Mesenteric fat pad (tissue), 1 donor: ENCODE measurements around the gene DCLK1. TPM values are rescaled to one million over a fixed set of nuclear protein-coding genes. Genes with fewer than 3 reads are reported as not detected.

Experiments used
- DNase-seq: peaks from one replicate; pipeline ENCODE4 v3.0.0-alpha.2; 2020; ENCODE audit warnings: low spot score
- long read RNA-seq: library from polyadenylated mRNA; unstranded; transcript quantifications from one replicate; pipeline ENCODE4 v2.0.0, GENCODE V29; 2020
- total RNA-seq: library from RNA; stranded (reverse); fragmentation: NEBNext Ultra II Directional; extraction: Animal tissue kit (Norgen Biotek cat#: 25700); gene quantifications from one replicate; pipeline ENCODE4 v1.2.1, GENCODE V29; 2021
- donor health status: DM: yes; HTN: yes; CAD: no.

Gene DCLK1
- total RNA-seq = 24.3 TPM
- long read RNA-seq, partial matches to known transcripts = 8 of 17 reads
- long read RNA-seq, other reads (novel, unspliced or antisense) = 9 of 17 reads

DNA sequence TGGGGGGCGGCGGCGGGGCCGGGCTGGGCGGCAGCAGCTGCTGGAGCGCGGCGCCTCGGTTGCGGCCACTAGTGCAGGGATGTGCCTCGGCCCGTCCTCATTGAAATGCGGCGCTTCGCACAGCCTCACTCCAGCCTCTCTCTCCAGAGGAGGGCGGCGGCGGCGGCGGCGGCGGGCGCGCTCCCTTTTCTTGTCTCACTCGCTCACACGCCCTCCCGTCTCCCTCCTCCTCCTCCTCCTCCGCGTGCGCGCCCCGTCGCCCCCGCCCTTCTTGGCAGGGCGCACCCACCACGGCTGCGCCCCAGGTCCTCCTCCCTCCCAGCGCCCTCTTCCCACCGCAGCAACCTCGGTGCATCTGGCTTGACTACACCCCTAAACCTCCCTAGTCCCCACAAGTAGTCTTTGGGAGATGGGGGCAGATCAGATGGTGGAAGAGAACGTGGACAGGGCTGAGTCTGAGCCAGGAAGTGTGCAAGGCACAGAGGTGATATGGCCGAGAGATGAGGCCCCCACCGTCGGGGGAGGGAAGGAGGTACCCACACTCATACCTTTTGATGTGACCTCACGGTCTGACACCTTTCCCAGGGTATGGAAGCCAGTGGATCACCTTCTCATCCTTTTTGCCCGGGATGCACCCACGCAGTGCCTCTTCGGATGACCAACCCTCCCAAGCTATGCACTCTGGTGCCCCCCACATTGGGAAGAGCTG, at the start of gene DCLK1:
TSS of gene DCLK1 (minus strand) at position 161 of the 709 bp plus-strand sequence.
- no peak for DNase-seq

DNA sequence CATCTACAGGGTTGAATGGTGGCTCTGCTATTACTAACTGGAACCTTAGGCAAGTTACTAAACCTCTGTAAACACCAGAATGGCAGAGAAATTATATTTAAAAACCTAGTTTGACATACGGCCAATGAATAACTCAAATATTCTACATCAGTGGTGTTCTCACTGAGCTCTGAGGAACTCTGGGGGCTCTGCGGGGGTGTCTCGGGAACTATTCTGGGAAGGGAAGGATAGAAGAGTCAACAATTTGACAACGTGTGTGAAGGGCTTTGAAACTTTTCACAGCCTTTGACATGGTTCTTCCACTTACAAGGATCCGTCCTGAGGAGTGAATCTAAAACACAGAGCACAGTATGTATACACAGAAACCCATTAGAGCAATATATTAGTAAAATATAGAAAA, 44.4 kb upstream of the DCLK1 start:
- no peak for DNase-seq

DNA sequence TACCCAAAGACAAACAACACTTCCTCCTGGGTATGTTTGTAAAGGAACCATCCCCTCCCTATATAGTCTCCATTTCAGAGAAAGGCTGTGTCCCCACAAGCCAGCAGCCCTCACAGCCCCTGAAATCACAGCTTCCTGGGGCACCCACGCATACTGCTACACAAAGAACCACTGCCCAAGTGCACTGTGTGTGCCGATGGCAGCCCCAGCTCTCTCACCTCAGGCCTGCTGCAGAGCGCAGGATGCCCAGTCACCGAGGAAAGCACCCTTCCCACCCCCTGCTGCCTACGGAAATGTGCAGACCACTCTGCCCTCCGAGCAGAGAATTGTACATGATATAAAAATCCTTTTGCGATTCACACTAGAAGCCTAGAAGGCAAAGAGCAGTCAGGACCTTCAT, 43.7 kb upstream of the DCLK1 start:
- DNase-seq = no peak

DNA sequence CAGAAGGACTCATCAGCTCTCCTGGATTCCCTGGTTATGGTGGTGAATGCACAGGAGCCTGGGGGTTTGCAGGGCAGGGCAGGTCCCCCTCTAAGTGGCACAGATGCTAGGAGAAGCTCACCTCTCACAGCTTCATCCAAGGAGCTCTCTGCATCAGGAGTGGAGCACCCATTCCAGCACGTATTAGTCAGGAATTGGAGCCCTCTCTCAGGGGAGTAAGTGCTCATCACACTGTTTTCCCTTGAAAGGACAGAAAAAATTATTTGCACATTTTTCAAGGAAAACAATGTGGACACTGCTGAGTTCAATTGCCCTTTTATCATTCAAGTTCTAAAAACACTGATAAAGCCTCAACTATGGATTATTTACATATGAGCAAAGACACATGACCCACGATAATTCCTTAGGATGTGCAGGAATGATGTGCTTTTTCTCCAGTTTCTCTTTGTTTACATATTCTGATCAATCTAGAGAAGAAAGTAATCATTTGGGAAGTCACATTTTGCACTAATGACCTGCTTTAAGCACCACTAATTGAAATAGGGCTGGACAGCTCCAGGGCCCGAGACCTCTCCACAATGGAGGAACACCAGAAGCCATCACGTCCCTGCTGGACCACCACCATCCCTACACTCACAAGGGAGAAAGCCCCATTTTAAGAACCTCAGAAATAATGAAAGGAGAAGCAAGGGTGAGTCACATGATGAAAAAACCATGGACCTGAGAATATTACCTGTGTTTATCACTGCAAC, 42.6 kb upstream of the DCLK1 start:
- no peak for DNase-seq

DNA sequence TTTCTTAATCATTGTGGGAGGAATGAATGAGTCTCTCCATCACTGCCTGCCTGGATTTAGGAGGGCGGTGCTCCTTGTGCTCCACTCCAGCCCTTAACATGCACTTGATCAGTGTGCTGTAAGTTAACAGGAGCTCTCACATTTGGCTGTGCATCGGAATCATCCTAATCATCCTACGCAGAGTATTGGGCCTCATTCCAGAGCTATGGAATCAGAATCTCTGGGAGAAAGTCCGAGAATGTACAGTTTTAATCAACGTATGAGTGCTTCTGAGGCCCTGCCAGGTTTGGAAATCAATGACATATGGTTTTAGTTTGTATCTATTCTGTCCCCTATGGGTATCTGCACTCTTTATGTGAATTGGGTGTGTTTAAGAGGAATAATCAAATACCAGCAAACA, 34.9 kb upstream of the DCLK1 start:
- DNase-seq = no peak

DNA sequence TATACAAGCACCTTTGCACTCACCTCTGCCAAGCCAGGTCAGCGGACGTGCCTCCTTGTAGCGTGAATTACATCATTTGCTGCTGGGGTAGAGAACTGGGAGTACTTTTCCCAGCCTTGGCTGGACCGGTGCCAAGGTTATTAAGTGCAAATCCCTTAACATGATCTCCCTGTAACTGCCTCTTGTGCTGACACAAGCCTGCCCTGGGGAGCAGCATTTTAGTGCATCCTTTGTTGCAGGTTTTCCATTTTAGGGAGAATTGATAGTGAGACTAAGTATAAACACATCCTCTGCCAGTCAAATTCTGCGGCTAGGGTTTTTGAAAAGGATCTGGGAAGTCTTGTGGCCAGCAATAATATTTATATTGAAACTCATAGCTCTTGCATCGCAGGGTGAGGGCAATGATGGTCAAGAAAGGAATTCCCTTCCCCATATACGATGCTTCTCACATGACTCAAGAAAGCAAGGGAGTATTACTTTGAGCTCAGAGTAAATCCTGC, 32.7 kb upstream of the DCLK1 start:
- DNase-seq = no peak

DNA sequence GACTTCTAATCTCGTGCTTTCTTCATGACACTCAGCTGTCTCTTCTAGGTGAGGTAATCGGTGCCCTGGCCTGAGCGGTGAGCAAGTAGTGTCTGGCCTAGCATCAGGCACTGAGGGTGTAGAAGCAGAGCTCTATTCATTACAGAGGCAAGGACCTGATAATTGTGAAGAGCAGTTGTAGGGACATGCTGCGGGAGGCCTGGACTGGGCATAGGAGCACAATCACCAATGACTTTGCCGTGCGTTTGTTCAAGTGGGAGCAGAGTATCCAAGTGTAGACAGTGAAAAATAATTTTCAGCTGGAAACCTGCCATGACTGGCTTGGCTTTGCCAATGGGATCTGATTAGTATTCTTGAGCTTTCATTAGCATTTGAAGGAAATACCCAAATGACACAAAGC, 32.1 kb upstream of the DCLK1 start:
- no peak for DNase-seq

DNA sequence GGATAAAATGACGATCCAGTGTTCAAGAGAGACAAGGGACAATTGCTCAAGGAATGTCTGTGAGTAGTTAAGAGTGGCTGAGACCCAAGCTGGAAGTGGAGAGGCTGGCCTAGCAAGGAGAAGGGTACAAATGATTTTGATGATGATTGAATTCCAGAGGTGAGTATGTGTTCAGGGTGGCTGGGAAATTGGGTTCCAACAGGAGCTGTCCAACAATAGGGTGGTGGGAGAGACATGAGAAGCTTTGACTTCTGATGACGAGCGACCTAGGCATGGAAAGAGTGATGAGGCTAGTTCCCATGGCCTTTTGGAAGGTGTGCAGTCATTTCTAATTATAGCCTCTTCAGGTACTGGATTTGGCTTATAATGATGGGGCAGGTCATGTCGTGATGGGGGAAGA, 29.1 kb upstream of the DCLK1 start:
- no peak for DNase-seq

DNA sequence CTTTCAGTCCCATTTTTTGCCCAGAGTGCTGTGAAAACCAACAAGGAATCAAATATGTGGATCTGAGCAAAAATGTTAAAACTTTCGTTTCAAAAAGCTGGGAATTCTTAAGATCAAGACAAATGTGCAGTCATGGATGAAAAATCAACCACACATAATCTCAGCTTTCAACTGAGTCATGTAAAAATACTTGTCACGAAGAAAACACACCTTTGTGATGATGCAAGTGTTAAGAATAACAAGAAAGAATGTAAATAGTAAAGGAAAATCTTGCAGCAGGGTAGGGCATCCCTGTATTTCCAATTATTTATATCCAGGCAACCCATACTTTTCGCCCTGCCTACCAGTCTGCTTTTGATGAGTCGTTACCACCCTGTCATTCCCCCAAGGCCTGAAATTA, 27.4 kb upstream of the DCLK1 start:
- no peak for DNase-seq

DNA sequence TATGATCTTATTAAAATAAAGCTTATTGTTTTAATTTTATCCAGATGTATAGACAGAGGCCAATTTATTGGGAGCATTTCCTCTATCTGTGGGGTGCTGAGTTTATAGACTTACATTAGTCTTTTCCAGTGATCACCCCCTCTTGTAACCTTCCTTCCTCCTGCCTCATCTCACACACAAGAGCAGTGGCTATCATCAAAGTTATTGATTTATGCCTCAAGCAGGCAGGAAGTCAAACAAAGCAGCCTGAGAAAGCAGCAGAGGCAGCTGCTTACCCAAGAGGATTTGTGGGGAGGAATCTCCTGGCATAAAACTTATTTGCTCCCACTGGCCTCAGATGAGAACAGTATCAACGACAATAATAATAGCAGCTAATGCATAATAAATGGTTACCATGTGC, 26.3 kb upstream of the DCLK1 start:
- no peak for DNase-seq

DNA sequence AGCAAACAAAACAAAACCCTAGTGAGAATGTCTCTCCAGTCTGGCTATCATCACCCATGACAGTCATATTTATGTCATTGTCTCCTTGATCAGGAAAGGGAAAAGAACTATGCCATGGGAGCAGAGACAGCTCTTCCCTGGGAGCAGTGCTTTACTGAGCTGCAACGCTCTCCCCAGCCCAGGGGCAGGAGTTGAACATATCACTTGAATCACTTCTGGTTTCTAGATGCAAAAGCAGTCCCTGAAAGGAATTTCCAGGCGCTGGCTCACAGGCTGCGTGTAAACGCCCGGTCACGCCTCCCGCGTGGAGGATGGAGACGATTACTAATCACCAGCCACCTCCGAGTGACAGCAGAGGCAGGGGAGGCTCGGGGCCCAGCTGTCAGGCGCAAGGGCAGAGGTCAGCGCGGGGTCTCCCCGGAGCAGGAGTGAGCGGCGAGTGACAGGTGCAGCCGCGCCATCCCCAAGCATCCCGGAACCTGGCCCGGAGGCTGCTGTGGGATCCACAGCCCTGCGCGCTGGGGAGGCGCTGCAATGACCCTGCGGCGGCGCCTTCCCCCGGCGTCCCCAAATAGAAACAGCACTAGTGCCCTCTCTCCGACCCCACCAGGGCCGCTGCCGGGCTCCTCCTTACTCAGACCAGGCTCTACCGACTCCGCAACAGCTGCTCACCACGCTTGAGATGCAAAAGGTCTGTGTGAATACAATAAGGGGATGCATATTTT, 23.5 kb upstream of the DCLK1 start:
- no peak for DNase-seq

DNA sequence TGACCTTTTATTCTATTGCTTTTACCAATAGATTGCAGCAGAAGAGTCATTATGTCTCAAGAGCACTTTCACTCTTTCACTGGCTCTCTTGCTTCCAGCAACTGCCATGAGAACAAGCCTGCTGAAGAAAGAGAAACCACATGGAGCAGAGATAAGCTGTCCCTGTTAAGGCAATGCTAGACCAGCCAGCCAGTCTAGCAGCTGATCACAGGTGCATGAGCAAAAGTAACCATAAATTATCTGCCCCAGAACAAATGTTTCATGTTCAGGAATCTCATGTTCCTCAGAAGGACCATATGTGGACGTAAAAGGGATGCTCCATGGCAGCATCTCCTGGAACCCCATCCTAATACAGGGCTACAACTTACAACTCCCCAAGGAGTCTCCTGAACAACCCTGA, 20.4 kb upstream of the DCLK1 start:
- no peak for DNase-seq

DNA sequence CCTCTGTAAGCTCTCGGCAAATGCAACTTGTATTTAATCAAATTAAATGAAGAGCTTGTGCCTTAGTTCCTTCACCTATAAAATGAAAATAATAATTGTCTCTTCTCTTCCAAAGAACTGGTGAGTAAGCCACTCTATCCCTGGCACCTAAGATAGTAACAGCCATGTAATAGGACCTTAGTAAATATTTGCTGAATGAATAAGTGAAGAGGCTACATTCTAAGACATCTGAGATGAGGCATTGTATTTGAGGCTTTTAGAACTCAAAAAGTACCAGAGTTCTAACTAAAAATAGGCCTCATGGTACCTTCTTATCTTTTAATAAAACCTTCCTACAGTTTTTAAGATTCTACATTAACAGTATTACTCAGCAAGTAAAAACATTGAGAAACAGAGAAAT, 17.3 kb upstream of the DCLK1 start:
- DNase-seq = no peak

DNA sequence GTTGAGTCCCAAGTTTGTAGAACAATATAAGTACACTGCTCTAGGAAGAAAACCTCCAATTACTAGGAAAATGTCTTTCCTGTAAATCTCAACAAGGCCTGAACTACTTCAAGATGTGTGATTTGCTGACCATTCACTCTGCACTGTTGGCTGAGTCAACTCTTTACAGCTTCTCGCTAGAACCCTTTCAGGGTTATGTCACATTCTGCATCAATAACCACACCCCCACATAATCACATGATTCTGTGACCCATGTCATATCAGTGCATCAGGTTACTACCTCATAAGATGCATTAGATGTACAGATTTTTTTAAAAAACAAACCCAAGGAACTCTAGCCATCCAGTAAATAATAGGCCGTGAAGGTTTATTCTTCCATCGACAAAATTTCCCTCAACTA, 16.1 kb upstream of the DCLK1 start:
- DNase-seq = no peak

DNA sequence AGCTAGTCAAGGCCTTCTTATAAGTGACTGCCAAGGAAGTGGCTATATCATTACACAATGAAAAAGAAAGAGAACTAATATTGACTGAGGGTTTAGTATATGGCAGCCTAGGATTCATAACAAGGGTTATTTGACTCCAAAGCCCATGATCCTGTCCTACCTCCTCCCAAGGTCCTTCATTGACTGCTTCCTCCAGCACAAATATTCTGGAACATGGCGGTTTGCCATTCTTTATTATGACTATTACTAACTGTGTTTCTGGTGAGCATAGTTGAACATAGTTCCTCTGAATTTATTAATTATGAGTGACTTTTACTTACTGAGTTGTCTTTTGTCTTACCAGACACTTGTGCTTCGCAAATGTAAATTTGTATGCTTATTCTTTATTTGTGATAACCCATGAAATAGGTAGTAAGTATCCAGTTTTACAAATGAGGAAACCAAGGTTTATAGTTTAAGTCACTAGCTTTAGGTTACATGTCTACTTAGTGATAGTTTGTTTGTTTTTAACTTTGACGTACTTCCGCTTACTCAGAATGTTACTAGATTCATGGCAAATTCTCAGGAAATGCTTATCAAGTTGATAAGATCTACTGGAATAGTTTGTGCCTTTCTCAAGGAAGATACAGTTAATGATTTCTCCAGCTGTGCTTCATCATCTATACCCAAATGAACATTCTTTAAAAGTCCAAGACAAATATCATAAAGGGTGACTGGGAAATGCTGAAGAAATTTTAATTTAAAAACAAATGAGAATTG, 15.5 kb upstream of the DCLK1 start:
- no peak for DNase-seq

DNA sequence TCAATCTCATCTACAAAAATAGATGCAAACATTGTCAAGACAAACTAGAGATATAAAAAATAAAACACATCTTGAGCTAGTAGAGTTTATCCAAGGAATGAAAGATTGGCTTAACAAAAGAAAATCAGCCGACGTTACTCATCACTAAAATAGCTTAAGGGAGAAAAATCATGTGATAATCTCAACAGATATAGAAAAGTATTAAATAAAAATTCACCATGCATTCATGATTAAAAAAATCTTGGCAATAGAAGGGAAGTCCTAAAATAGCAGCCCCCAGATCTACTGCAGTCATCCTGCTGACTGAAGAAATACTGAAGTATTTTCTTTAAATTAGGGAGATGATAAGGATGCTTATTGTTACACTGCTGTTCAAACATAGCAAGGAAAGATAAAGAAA, 12.6 kb upstream of the DCLK1 start:
- no peak for DNase-seq

DNA sequence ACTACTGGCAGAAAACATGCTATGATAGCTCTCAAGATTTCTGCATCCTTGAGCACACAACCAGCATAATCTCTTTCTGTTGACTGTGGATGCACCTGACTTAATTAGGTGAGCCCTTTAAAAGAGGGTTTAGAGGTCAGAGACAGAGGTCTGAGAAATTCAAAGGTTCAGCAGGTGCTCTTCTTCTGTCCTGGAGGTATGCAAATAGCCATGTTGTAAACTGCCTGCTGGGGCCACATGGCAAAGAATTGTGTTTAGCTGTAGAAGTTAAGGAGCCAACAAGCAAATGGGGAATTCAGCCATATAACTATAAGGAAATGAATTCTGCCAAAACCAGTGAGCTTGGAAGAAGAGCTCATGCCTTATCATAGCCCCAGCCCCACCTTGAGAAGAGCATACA, 11.6 kb upstream of the DCLK1 start:
- no peak for DNase-seq

DNA sequence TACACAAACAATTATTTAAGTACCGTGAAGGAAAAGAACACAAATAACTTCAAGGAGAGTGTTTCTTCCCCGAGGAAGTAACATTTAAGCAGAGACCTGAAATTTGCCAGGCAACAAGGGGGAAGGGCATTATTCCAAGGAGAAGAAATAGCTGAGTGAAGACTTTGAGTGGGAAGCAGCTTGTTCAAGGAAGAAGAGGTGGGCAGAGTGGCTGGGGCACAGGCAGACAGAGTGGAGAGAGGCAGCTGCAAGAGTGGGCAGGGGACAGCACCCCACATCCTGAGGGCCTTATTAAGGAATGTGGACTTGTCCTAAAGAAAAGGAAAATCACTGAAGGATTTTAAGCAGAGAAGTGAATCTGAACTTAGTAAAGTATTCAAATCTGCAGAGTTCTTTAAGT, 4.7 kb upstream of the DCLK1 start:
- no peak for DNase-seq

DNA sequence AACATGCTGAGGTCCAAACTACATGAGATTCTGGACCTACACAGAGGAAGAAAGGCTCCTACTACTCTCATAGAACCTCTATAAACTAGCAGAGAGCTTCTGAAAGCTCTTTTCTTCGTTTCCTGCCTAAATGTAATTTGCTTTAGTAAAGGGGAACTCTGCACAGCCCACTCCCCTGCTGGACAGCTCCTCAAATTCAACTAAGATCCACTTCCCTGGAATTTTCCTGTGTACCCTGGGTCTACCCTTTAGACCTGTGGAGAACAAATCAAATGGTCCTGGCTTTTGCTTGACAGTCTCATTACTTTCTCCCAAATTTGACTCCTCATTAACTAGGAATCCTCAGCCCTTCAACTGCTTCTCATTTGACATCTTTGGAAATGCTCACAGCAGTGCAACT, 3.5 kb upstream of the DCLK1 start:
- no peak for DNase-seq

DNA sequence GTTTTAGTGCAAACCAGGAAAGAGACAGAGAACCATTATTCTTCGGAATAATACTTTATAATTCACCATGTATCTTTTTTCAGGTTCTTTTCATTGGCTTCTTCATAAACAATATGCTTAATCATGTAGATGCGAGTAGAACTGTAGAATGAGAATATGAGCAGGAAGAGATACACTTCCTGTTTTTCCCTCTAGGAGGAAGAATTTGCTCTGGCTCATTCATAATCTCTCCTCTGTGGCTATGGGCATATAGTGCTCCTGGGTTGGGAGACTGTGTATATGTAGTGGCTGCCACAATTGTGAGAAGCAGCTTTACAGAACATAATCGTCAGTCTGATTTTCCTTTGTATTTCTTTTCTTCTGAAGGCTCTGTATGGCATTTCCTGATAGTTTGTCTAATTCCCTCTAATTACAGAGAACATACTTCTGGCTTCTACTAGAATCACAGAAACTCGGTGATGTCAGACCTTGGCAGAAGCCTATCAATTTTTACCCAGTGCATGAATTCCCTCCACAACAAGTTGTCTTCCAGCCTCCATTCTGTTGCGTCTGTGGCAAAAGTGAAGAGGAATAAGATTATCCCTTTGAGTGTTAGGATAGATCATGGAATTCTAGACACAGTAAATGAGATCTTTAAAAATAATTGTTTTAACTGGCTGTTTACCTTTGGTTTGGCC, 2.9 kb upstream of the DCLK1 start:
- DNase-seq = no peak

DNA sequence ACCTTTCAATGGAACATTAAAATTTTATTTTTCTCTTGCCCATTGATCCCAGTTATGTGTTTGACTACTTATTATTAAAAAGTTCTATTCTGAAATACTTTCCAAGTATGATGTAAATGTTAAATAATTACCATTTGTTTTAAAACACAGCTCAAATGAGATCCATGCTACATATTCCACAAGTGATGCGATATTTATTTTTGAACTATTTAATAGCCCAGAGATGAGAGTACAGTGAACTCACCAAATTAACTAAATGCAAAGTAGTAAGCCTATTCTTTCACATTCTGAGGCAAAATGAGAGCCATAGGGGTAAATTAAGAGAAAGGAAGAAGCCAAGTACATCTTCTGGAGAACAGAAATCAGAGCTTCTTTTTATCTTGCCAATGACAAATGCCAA, 1.2 kb upstream of the DCLK1 start:
- no peak for DNase-seq
